Coronary artery (tissue), 2 donors: ENCODE data around the gene CALN1.

ENCODE experiments used
- DNase-seq: peaks from one replicate; pipeline ENCODE4 v3.0.0-alpha.2; 2017; ENCODE audit warnings: low spot score
- H3K27ac ChIP-seq, 2 donors: fragments of 200-600 bp; sonication (generic); one replicate each; pipeline ENCODE4 v1.5.1; 2016 to 2019
- H3K4me3 ChIP-seq: fragments of 200-600 bp; sonication (generic); 2 replicates; pipeline ENCODE4 v1.5.1; 2016; ENCODE audit warnings: mild to moderate bottlenecking, moderate library complexity
- TF ChIP-seq, protein P1 (sequence below): fragments of 200-600 bp; sonication (generic); IDR thresholded peaks from one replicate; pipeline ENCODE4 v1.5.1; 2019; ENCODE audit warnings: antibody characterized with exemption

CALN1 gene

DNA sequence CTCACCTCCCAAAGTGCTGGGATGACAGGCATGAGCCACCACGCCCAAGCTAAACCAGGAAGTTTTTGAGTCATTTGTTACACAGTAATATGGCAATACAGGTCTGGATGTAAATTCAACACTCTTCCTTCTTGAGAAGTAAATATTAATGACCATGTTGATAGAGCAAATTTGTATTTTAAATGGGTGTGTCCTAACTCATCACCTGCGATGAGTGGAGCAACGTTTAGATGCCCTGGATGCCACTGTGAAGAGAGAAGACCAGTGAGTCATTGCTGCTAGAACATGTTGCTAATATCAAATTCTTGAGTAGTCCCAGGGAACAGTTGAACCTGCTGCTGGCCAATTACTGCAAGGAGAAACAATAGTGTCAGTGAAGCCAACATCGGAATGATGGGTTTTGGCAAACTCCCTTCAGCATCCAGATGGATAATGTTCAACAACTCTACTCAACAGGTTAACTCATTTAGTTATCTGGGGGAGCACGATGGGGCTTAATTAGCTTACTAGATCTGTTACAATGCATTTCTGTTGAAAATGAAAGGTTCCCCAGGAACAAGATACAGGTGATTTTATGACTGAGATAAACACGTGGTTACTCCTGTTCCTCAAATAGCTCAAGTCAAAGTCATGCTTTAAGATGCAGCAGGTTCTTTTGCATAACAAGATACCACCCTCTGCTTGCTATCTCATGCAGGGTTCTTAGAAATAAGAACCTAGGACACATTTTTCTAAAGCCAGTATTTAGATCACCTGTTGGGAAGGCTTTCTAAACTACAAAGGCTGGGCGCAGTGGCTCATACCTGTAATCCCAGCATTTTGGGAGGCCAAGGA, 146.8 kb downstream of the CALN1 start:
- no peak for DNase-seq
- TF ChIP-seq, protein P1, sequence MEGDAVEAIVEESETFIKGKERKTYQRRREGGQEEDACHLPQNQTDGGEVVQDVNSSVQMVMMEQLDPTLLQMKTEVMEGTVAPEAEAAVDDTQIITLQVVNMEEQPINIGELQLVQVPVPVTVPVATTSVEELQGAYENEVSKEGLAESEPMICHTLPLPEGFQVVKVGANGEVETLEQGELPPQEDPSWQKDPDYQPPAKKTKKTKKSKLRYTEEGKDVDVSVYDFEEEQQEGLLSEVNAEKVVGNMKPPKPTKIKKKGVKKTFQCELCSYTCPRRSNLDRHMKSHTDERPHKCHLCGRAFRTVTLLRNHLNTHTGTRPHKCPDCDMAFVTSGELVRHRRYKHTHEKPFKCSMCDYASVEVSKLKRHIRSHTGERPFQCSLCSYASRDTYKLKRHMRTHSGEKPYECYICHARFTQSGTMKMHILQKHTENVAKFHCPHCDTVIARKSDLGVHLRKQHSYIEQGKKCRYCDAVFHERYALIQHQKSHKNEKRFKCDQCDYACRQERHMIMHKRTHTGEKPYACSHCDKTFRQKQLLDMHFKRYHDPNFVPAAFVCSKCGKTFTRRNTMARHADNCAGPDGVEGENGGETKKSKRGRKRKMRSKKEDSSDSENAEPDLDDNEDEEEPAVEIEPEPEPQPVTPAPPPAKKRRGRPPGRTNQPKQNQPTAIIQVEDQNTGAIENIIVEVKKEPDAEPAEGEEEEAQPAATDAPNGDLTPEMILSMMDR: no peak
- no peak overlapping the region for H3K27ac ChIP-seq
- H3K4me3 ChIP-seq: no peak overlapping the region

DNA sequence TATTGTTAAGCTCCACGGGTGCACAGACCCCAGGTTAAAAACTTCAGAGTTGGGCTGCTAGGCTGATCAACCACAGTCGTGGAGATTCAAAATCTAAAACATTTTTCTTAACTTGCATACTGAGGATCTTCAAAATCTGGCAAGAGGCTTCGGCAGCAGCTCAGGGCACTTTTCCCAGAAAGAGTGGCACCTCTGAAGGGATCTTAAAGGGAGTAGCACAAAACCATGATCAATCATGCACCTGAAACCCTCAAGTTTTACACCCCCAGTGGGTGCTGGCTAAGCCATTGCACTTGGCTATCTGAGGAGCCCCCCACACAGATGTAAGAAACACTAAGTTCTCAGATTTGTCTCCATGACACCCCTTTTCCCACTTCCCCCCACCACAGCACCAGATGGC, 151.7 kb downstream of the CALN1 start:
- Histone ChIP-seq H3K4me3 (no peak overlapping the region), H3K27ac (no peak overlapping the region)
- no peak for DNase-seq
- TF ChIP-seq, protein P1: no peak

DNA sequence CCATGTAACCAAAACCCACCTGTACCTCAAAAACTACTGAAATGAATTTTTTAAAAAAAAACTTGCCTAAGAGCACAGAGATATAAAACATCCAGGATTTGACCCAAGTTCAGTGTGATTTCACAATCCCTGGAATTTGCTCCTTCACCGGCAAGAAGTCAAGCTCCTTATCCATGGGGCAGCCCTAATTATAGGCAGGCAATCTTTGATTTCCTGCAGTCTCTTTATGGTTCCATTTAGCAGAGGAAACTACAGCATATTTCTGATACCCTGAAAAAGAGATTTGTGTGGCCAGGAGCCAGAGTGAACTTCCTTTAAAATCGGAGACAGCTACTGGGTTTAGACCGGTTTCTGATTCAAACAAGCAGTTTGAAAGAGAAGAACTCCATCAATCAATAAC, 154.1 kb downstream of the CALN1 start:
- DNase-seq: no peak
- TF ChIP-seq, protein P1: no peak
- H3K27ac ChIP-seq: no peak overlapping the region
- no peak overlapping the region for H3K4me3 ChIP-seq

DNA sequence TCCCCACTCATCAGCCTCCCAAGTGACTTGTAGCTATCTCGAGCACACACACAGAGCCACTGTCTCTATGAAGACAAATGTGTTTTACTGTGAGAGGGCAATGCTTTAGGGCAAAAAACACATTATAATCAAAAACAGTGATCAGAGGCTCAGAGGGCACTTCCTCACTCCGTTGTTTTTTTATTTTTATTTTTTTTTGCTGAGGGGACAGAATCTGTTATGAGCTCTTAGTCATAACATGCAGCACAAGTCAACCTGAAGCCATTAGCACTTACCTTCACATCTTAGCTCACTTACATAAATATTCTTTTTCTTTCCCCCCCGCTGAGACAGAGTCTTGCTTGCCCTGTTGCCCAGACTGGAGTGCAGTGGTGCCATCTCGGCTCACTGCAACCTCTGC, 157.7 kb downstream of the CALN1 start:
- TF ChIP-seq, protein P1: no peak
- Histone ChIP-seq H3K27ac (no peak overlapping the region), H3K4me3 (no peak overlapping the region)
- DNase-seq: no peak

DNA sequence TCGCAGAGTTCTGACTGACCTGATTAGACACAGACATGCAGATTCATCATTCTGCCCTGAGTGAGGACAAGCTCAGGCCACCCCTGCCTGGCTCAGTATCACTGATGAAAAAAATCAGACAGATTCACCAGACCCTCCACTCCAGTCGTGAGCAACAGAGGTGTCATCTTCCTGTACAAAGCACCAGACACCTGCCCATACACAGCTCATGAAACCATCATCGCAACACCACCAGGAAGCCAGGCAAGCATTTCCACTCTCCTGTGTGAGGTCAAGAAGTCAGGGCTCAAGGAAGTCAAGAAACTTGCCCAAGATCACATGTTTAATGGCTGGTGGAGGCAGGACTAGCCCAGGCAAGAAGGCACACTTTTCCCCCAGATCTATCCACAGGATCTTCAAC, 163.0 kb downstream of the CALN1 start:
- no peak for DNase-seq
- TF ChIP-seq, protein P1: no peak
- Histone ChIP-seq H3K4me3 (no peak overlapping the region), H3K27ac (no peak overlapping the region)

DNA sequence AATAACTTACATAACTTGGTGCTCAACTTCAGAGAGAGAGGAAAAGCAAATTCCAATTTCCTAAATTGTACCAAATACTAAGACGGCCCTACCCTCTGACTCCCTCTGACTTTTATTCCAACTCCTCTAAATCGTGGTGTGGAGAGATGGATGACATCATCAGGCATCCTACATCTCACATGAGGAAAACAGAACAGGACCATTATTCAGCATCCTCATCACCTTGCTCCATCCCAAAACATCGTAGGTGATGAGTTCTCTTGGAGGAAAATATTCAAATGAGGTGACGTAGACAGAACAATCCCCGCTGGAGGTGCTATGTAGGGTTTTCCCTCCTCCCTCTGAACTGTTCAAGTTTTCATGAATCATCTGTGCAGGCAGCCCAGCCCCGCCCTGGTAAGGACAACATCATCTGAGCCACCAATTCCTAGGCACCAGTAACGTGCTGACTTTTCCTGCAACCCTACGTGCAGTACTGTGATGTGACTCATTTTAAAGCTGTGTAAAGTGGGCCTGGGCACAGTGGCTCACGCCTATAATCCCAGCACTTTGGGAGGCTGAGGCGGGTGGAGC, 167.2 kb downstream of the CALN1 start:
- no peak overlapping the region for H3K27ac ChIP-seq
- no peak for DNase-seq
- H3K4me3 ChIP-seq: no peak overlapping the region
- TF ChIP-seq, protein P1: no peak

DNA sequence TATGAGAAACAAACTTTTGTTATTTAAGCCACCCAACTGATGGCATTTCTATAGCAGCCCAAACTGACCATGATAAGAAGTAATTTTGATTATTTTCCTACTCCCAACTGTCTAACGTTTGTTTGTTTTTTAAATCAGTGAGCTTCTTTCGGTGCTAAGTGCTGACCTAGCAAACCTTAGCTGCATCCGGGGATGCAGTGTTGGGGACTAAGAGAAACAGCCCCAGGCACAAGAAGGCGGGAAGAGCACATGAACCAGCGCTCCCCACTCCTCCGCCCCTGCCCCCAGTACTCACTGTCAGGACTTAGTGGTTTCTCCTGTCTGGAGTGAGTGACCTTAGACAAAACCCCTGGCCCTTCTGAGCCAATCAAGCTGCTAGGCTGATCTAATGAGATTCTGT, 168.8 kb downstream of the CALN1 start:
- TF ChIP-seq, protein P1: no peak
- H3K27ac ChIP-seq: no peak overlapping the region
- H3K4me3 ChIP-seq: no peak overlapping the region
- DNase-seq: no peak
